HG03558 (cell line): ENCODE data around the gene TMUB2.
"Not testable (repeated sequence)": the region's sequence is repeated elsewhere in the genome, so short reads cannot be mapped to it uniquely, and the experiment has no call there.

Source experiments
- ATAC-seq: cut with Tn5 transposase; IDR thresholded peaks from one replicate; pipeline ENCODE4 v1.9.1; 2021; ENCODE audit warnings: moderate number of reproducible peaks; ENCODE audit not compliant: unreplicated experiment; ENCODE audit errors: extremely low read depth

Gene TMUB2

GRCh38 chr17:44217738-44218343, 31.1 kb downstream of the TMUB2 start:
- no peak for ATAC-seq

- no peak for ATAC-seq
Measured at GRCh38 chr17:44218344-44219107, 31.8 kb downstream of the TMUB2 start.

GRCh38 chr17:44219108-44219615, 32.4 kb downstream of the TMUB2 start:
- no peak for ATAC-seq

GRCh38 chr17:44219616-44220212, 32.9 kb downstream of the TMUB2 start, which contains the start of gene UBTF:
Gene UBTF (minus strand): TSS chr17:44219675. CDS start chr17:44218229, 1,446 bp downstream.
- no peak for ATAC-seq

- ATAC-seq = no peak
Measured at GRCh38 chr17:44220213-44221083, 33.7 kb downstream of the TMUB2 start.

- ATAC-seq = no peak
Measured at GRCh38 chr17:44221084-44221861, 34.5 kb downstream of the TMUB2 start.

- no peak for ATAC-seq
Measured at GRCh38 chr17:44221862-44222111, 35.0 kb downstream of the TMUB2 start.

- no peak for ATAC-seq
Measured at GRCh38 chr17:44222112-44222869, 35.5 kb downstream of the TMUB2 start.

GRCh38 chr17:44223541-44224071, 36.8 kb downstream of the TMUB2 start:
- ATAC-seq = no peak

- ATAC-seq = no peak
Measured at GRCh38 chr17:44229090-44229489, 42.3 kb downstream of the TMUB2 start.

GRCh38 chr17:44230140-44230539, 43.4 kb downstream of the TMUB2 start:
- no peak for ATAC-seq

- no peak for ATAC-seq
Measured at GRCh38 chr17:44232061-44232460, 45.3 kb downstream of the TMUB2 start.

- ATAC-seq = no peak
Measured at GRCh38 chr17:44233582-44233981, 46.8 kb downstream of the TMUB2 start.

GRCh38 chr17:44235583-44235936, 48.8 kb downstream of the TMUB2 start:
- no peak for ATAC-seq

GRCh38 chr17:44236444-44236991, 49.7 kb downstream of the TMUB2 start:
- no peak for ATAC-seq

GRCh38 chr17:44237886-44238285, 51.1 kb downstream of the TMUB2 start:
- not testable (repeated sequence) for ATAC-seq

GRCh38 chr17:44241106-44241624, 54.4 kb downstream of the TMUB2 start:
- ATAC-seq = no peak
